ENCODE measurements around the gene TBC1D5.

GRCh38 chr3:17260257-17260656 is 482.2 kb downstream of the TBC1D5 start:
- TF ChIP-seq CTCF (conservative IDR thresholded peaks at IDR 0.05) (no peak), ZFX (IDR thresholded peaks at IDR 0.05) (no peak)
